ENCODE results near the gene HRH2. TPM values are rescaled to one million over a fixed set of nuclear protein-coding genes. Genes with fewer than 3 reads are reported as not detected.

HRH2 gene
- total and polyA plus RNA-seq, 8 donors, result 0.58 to 44.6 (median 4.6) TPM

GRCh38 chr5:175695161-175696126 is 37.6 kb downstream of the HRH2 start:
- WGBS, 5 donors, result 83 to 89% (median 86%) methylated on average over 16 to 19 of the region's 19 CpGs
- Histone ChIP-seq H3K4me1 (peaks cover 0 to 57% (median 12%) of the 10 kb centered on the region in 4 donors), H3K36me3 (peaks cover 0 to 8% (median 0%) of the 10 kb centered on the region in 4 donors), H3K4me3 (no peak overlapping the region), H3K27ac (peak overlapping the region in 4 of 5 donors; percentile 51 to 74 (median 64)), H3K9me3 (no peaks in the 10 kb centered on the region), H3K27me3 (no peaks in the 10 kb centered on the region)
- no peak for TF ChIP-seq POLR2A (IDR thresholded peaks at IDR 0.05)
- TF ChIP-seq EP300 (IDR thresholded peaks at IDR 0.05), result no peak
- TF ChIP-seq POLR2AphosphoS5 (IDR thresholded peaks at IDR 0.05), result no peak
- TF ChIP-seq CTCF (IDR thresholded peaks at IDR 0.05), result no peak
- intact Hi-C loops (cut with DNase I; ENCODE audit: low total_unique reads), result no loop called here
- no peak for DNase-seq

- intact Hi-C loops (cut with DNase I; ENCODE audit: low total_unique reads), result no loop called here
- TF ChIP-seq POLR2AphosphoS5 (IDR thresholded peaks at IDR 0.05) (no peak), CTCF (IDR thresholded peaks at IDR 0.05) (peak in 4 of 7 experiments; percentile 18 to 47 (median 32))
- H3K9me3 ChIP-seq, result no peaks in the 10 kb centered on the region
- WGBS, 5 donors, result 53 to 66% (median 59%) methylated on average over 15 to 16 of the region's 16 CpGs
- no peaks in the 10 kb centered on the region for H3K27me3 ChIP-seq
- H3K36me3 ChIP-seq, result peaks cover 0 to 15% (median 0%) of the 10 kb centered on the region in 4 donors
- peaks cover 0 to 50% (median 12%) of the 10 kb centered on the region in 4 donors for H3K4me1 ChIP-seq
- H3K27ac ChIP-seq, result peak overlapping the region; percentile 12 to 74 (median 60)
- DNase-seq, result peak; percentile 66 to 80
- H3K4me3 ChIP-seq, result no peak overlapping the region
Observed at GRCh38 chr5:175696139-175696854, 38.4 kb downstream of the HRH2 start.

GRCh38 chr5:175696855-175697198 is 39.0 kb downstream of the HRH2 start:
- 79 to 90% (median 88%) methylated on average over 14 of the region's 14 CpGs for WGBS, 5 donors
- Histone ChIP-seq H3K4me3 (no peak overlapping the region), H3K27ac (peak overlapping the region in 2 of 5 donors; percentile 69 to 74), H3K27me3 (no peaks in the 10 kb centered on the region), H3K4me1 (peaks cover 0 to 45% (median 12%) of the 10 kb centered on the region in 4 donors), H3K9me3 (no peaks in the 10 kb centered on the region), H3K36me3 (peaks cover 0 to 15% (median 0%) of the 10 kb centered on the region in 4 donors)
- no peak for DNase-seq
- intact Hi-C loops (cut with DNase I; ENCODE audit: low total_unique reads), result no loop called here
- TF ChIP-seq POLR2AphosphoS5 (IDR thresholded peaks at IDR 0.05), result no peak
- TF ChIP-seq CTCF (IDR thresholded peaks at IDR 0.05), result peak in 1 of 7 experiments; percentile 6

GRCh38 chr5:175697846-175698245 is 40.0 kb downstream of the HRH2 start:
- H3K36me3 ChIP-seq, result peaks cover 0 to 15% (median 0%) of the 10 kb centered on the region in 4 donors
- H3K4me1 ChIP-seq, result peaks cover 0 to 35% (median 7%) of the 10 kb centered on the region in 4 donors
- no peak for DNase-seq
- no peak overlapping the region for H3K4me3 ChIP-seq
- H3K9me3 ChIP-seq, result no peaks in the 10 kb centered on the region
- 77 to 95% (median 83%) methylated on average over 7 of the region's 7 CpGs for WGBS, 5 donors
- H3K27me3 ChIP-seq, result no peaks in the 10 kb centered on the region
- TF ChIP-seq EP300 (IDR thresholded peaks at IDR 0.05), result no peak
- TF ChIP-seq POLR2A (IDR thresholded peaks at IDR 0.05), result no peak
- no peak for TF ChIP-seq CTCF (IDR thresholded peaks at IDR 0.05)
- no peak for TF ChIP-seq POLR2AphosphoS5 (IDR thresholded peaks at IDR 0.05)
- no peak overlapping the region for H3K27ac ChIP-seq
- intact Hi-C loops (cut with DNase I; ENCODE audit: low total_unique reads), result no loop called here

Data from stomach (tissue), 9 donors.